ENCODE measurements around the gene ABCG4. TPM values are rescaled to one million over a fixed set of nuclear protein-coding genes. Genes with fewer than 3 reads are reported as not detected.
A peak's percentile ranks its signal among the peaks of the same experiment; 100 is the strongest.

The ABCG4 gene
- total and polyA plus RNA-seq, 5 donors from 2014 or later = not detected

- Histone ChIP-seq H3K4me3 (ENCODE audit: low read depth, low read length) (no peak overlapping the region), H3K4me1 (ENCODE audit: control insufficient read depth, insufficient read depth, low read length, poor library complexity, severe bottlenecking) (peaks cover 27% of the 10 kb centered on the region), H3K36me3 (ENCODE audit: control insufficient read depth, insufficient read depth, low read length) (peaks cover 34% of the 10 kb centered on the region), H3K27me3 (ENCODE audit: control insufficient read depth, insufficient read depth, low read length) (no peaks in the 10 kb centered on the region), H3K9me3 (ENCODE audit: control insufficient read depth in 2 of 2, low read length in 2 of 2) (no peaks in the 10 kb centered on the region), H3K27ac (ENCODE audit: insufficient read depth, low read length, poor library complexity, severe bottlenecking) (no peak overlapping the region)
- H3K27ac Mint-ChIP-seq = no peak overlapping the region
- peaks cover 13 to 38% (median 27%) of the 10 kb centered on the region in 4 donors for H3K4me1 Mint-ChIP-seq
- peaks cover 26% of the 10 kb centered on the region for H3K36me3 Mint-ChIP-seq
- DNase-seq (no peak), ATAC-seq (ENCODE audit: low read depth in 2 of 2) (no peak)
- no peaks in the 10 kb centered on the region for H3K27me3 Mint-ChIP-seq
- H3K4me3 Mint-ChIP-seq = no peak overlapping the region
- no peaks in the 10 kb centered on the region for H3K9me3 Mint-ChIP-seq
Measured at GRCh38 chr11:119117004-119117706, 31.7 kb upstream of the ABCG4 start.

- Histone ChIP-seq H3K27me3 (ENCODE audit: control insufficient read depth, insufficient read depth, low read length) (no peaks in the 10 kb centered on the region), H3K36me3 (ENCODE audit: control insufficient read depth, insufficient read depth, low read length) (peaks cover 25% of the 10 kb centered on the region), H3K4me3 (ENCODE audit: low read depth, low read length) (no peak overlapping the region), H3K4me1 (ENCODE audit: control insufficient read depth, insufficient read depth, low read length, poor library complexity, severe bottlenecking) (peaks cover 38% of the 10 kb centered on the region), H3K9me3 (ENCODE audit: control insufficient read depth in 2 of 2, low read length in 2 of 2) (no peaks in the 10 kb centered on the region), H3K27ac (ENCODE audit: insufficient read depth, low read length, poor library complexity, severe bottlenecking) (peak overlapping the region; percentile 1)
- Mint-ChIP-seq H3K4me1 (peaks cover 18 to 48% (median 34%) of the 10 kb centered on the region in 4 donors), H3K4me3 (no peak overlapping the region), H3K27me3 (no peaks in the 10 kb centered on the region), H3K27ac (no peak overlapping the region), H3K36me3 (peaks cover 24% of the 10 kb centered on the region), H3K9me3 (no peaks in the 10 kb centered on the region)
- ATAC-seq (ENCODE audit: low read depth in 2 of 2) (no peak), DNase-seq (no peak)
Measured at GRCh38 chr11:119118227-119118626, 30.6 kb upstream of the ABCG4 start.

GRCh38 chr11:119118946-119119345 lies 29.9 kb upstream of the ABCG4 start:
- Histone ChIP-seq H3K4me1 (ENCODE audit: control insufficient read depth, insufficient read depth, low read length, poor library complexity, severe bottlenecking) (peaks cover 38% of the 10 kb centered on the region), H3K27ac (ENCODE audit: insufficient read depth, low read length, poor library complexity, severe bottlenecking) (no peak overlapping the region), H3K27me3 (ENCODE audit: control insufficient read depth, insufficient read depth, low read length) (no peaks in the 10 kb centered on the region), H3K36me3 (ENCODE audit: control insufficient read depth, insufficient read depth, low read length) (peaks cover 21% of the 10 kb centered on the region), H3K4me3 (ENCODE audit: low read depth, low read length) (no peak overlapping the region), H3K9me3 (ENCODE audit: control insufficient read depth in 2 of 2, low read length in 2 of 2) (no peaks in the 10 kb centered on the region)
- DNase-seq = no peak
- peak overlapping the region in 1 of 4 donors; percentile 39 for H3K4me3 Mint-ChIP-seq
- H3K4me1 Mint-ChIP-seq = peaks cover 18 to 54% (median 37%) of the 10 kb centered on the region in 4 donors
- no peaks in the 10 kb centered on the region for H3K27me3 Mint-ChIP-seq
- H3K9me3 Mint-ChIP-seq = no peaks in the 10 kb centered on the region
- ATAC-seq (ENCODE audit: low read depth in 2 of 2) = no peak
- peaks cover 24% of the 10 kb centered on the region for H3K36me3 Mint-ChIP-seq
- H3K27ac Mint-ChIP-seq = no peak overlapping the region

GRCh38 chr11:119120639-119121007 lies 28.2 kb upstream of the ABCG4 start:
- no peaks in the 10 kb centered on the region for H3K27me3 ChIP-seq (ENCODE audit: control insufficient read depth, insufficient read depth, low read length)
- H3K4me1 ChIP-seq (ENCODE audit: control insufficient read depth, insufficient read depth, low read length, poor library complexity, severe bottlenecking) = peaks cover 28% of the 10 kb centered on the region
- H3K27ac Mint-ChIP-seq = peak overlapping the region; percentile 86 to 97 (median 95)
- H3K27me3 Mint-ChIP-seq = no peaks in the 10 kb centered on the region
- H3K4me3 ChIP-seq (ENCODE audit: low read depth, low read length) = peak overlapping the region; percentile 84
- H3K9me3 Mint-ChIP-seq = no peaks in the 10 kb centered on the region
- no peak for ATAC-seq (ENCODE audit: low read depth in 2 of 2)
- peak overlapping the region; percentile 84 for H3K27ac ChIP-seq (ENCODE audit: insufficient read depth, low read length, poor library complexity, severe bottlenecking)
- no peak for DNase-seq
- H3K4me3 Mint-ChIP-seq = peak overlapping the region; percentile 92 to 95 (median 94)
- peaks cover 22% of the 10 kb centered on the region for H3K36me3 Mint-ChIP-seq
- H3K9me3 ChIP-seq (ENCODE audit: control insufficient read depth in 2 of 2, low read length in 2 of 2) = no peaks in the 10 kb centered on the region
- peaks cover 25% of the 10 kb centered on the region for H3K36me3 ChIP-seq (ENCODE audit: control insufficient read depth, insufficient read depth, low read length)
- H3K4me1 Mint-ChIP-seq = peaks cover 13 to 54% (median 34%) of the 10 kb centered on the region in 4 donors

- Histone ChIP-seq H3K36me3 (ENCODE audit: control insufficient read depth, insufficient read depth, low read length) (peaks cover 22% of the 10 kb centered on the region), H3K9me3 (ENCODE audit: control insufficient read depth in 2 of 2, low read length in 2 of 2) (no peaks in the 10 kb centered on the region), H3K27me3 (ENCODE audit: control insufficient read depth, insufficient read depth, low read length) (no peaks in the 10 kb centered on the region), H3K4me3 (ENCODE audit: low read depth, low read length) (peak within 1 kb of the TSS; percentile 88), H3K27ac (ENCODE audit: insufficient read depth, low read length, poor library complexity, severe bottlenecking) (peak within 1 kb of the TSS; percentile 84), H3K4me1 (ENCODE audit: control insufficient read depth, insufficient read depth, low read length, poor library complexity, severe bottlenecking) (peaks cover 23% of the 10 kb centered on the region)
- H3K27me3 Mint-ChIP-seq = no peaks in the 10 kb centered on the region
- peak; percentile 96 to 99 for ATAC-seq (ENCODE audit: low read depth in 2 of 2)
- no peaks in the 10 kb centered on the region for H3K9me3 Mint-ChIP-seq
- peaks cover 13 to 52% (median 31%) of the 10 kb centered on the region in 4 donors for H3K4me1 Mint-ChIP-seq
- H3K4me3 Mint-ChIP-seq = peak within 1 kb of the TSS; percentile 92 to 95 (median 94)
- peak within 1 kb of the TSS; percentile 86 to 97 (median 95) for H3K27ac Mint-ChIP-seq
- peaks cover 19% of the 10 kb centered on the region for H3K36me3 Mint-ChIP-seq
- DNase-seq = peak; percentile 98 to 100 (median 100)
Measured at GRCh38 chr11:119121008-119121810, 27.6 kb upstream of the ABCG4 start, which contains the start of gene HINFP. Gene HINFP (plus strand): TSS chr11:119121580. CDS start chr11:119126945, 5,365 bp downstream.

GRCh38 chr11:119121811-119122124 lies 27.1 kb upstream of the ABCG4 start:
- peaks cover 20% of the 10 kb centered on the region for H3K36me3 Mint-ChIP-seq
- no peaks in the 10 kb centered on the region for H3K27me3 Mint-ChIP-seq
- Histone ChIP-seq H3K27ac (ENCODE audit: insufficient read depth, low read length, poor library complexity, severe bottlenecking) (peak overlapping the region; percentile 84), H3K4me3 (ENCODE audit: low read depth, low read length) (peak overlapping the region; percentile 88), H3K36me3 (ENCODE audit: control insufficient read depth, insufficient read depth, low read length) (peaks cover 19% of the 10 kb centered on the region), H3K4me1 (ENCODE audit: control insufficient read depth, insufficient read depth, low read length, poor library complexity, severe bottlenecking) (peaks cover 23% of the 10 kb centered on the region), H3K27me3 (ENCODE audit: control insufficient read depth, insufficient read depth, low read length) (no peaks in the 10 kb centered on the region), H3K9me3 (ENCODE audit: control insufficient read depth in 2 of 2, low read length in 2 of 2) (no peaks in the 10 kb centered on the region)
- no peak for ATAC-seq (ENCODE audit: low read depth in 2 of 2)
- no peaks in the 10 kb centered on the region for H3K9me3 Mint-ChIP-seq
- peak overlapping the region; percentile 92 to 95 (median 94) for H3K4me3 Mint-ChIP-seq
- H3K4me1 Mint-ChIP-seq = peaks cover 13 to 52% (median 35%) of the 10 kb centered on the region in 4 donors
- DNase-seq = no peak
- peak overlapping the region; percentile 86 to 97 (median 95) for H3K27ac Mint-ChIP-seq

GRCh38 chr11:119125821-119126220 lies 23.0 kb upstream of the ABCG4 start:
- Histone ChIP-seq H3K36me3 (ENCODE audit: control insufficient read depth, insufficient read depth, low read length) (peaks cover 26% of the 10 kb centered on the region), H3K4me3 (ENCODE audit: low read depth, low read length) (no peak overlapping the region), H3K27me3 (ENCODE audit: control insufficient read depth, insufficient read depth, low read length) (no peaks in the 10 kb centered on the region), H3K4me1 (ENCODE audit: control insufficient read depth, insufficient read depth, low read length, poor library complexity, severe bottlenecking) (peaks cover 20% of the 10 kb centered on the region), H3K27ac (ENCODE audit: insufficient read depth, low read length, poor library complexity, severe bottlenecking) (no peak overlapping the region), H3K9me3 (ENCODE audit: control insufficient read depth in 2 of 2, low read length in 2 of 2) (no peaks in the 10 kb centered on the region)
- ATAC-seq (ENCODE audit: low read depth in 2 of 2) (no peak), DNase-seq (no peak)
- Mint-ChIP-seq H3K9me3 (no peaks in the 10 kb centered on the region), H3K27me3 (no peaks in the 10 kb centered on the region), H3K27ac (no peak overlapping the region), H3K4me1 (peaks cover 16 to 51% (median 32%) of the 10 kb centered on the region in 4 donors), H3K4me3 (no peak overlapping the region), H3K36me3 (peaks cover 29% of the 10 kb centered on the region)
